HG03521 (cell line): ENCODE measurements around the gene KRTAP10-2.
"Not testable (repeated sequence)": the region's sequence is repeated elsewhere in the genome, so short reads cannot be mapped to it uniquely, and the experiment has no call there.

Experiments used
- ATAC-seq: cut with Tn5 transposase; IDR thresholded peaks from one replicate; pipeline ENCODE4 v1.9.1; 2021; ENCODE audit warnings: mild to moderate bottlenecking, moderate library complexity; ENCODE audit not compliant: unreplicated experiment

KRTAP10-2 gene

GRCh38 chr21:44503006-44503889 lies 48.1 kb downstream of the KRTAP10-2 start:
- ATAC-seq: not testable (repeated sequence)

DNA sequence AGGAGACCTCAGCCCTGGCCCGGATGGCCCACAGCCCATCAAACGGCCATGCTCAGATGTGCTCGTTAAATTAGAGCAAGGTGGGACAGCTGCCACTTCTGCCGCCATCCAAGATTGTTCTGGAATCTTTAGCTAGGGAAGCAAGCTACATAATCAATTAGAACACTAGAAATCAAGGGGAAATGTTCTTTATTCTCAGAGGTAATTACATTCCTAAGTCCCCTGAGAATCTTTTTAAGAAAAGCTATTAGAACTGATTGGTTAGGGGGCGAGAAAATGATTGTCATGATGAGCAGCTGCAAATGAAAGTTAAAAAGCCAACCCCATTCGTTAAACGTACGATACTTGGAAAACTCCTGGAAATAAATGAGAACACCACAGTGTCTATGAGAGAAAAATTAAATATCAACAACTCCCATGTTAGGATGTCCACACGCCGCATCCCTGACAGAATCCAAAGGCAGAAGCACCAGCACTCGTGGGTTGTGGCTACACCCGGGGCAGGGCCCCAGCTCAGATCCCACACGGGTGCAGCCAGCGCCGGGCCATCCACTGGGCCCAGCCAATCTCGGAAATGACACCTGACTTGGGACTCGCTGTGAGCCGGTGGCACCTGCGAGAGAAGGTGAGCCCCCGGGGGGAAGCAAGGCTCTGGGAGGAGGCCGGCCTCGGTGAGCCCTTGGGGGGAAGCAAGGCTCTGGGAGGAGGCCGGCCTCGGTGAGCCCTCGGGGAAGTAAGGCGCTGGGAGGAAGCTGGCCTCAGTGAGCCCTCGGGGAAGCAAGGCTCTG lies 48.9 kb downstream of the KRTAP10-2 start:
- ATAC-seq: no peak
